Activated CD8-positive, alpha-beta T cell treated with anti-CD3 and anti-CD28 coated beads for 36 hours (primary cell): ENCODE measurements around the gene GRID1. TPM values are rescaled to one million over a fixed set of nuclear protein-coding genes. Genes with fewer than 3 reads are reported as not detected.
"Not testable (repeated sequence)": the region's sequence is repeated elsewhere in the genome, so short reads cannot be mapped to it uniquely, and the experiment has no call there.

Source experiments
- ATAC-seq: fragments of 200-7000 bp; cut with Tn5 transposase; one replicate; pipeline ENCODE4 v1.10.0; 2021; ENCODE audit warnings: mild to moderate bottlenecking, moderate library complexity
- CTCF ChIA-PET: fragments of 350-600 bp; sonication (Branson Sonifier 250); formaldehyde crosslinking; loops from one replicate; lab custom pipeline; 2021; ENCODE audit warnings: antibody characterized with exemption; lab: Charles Lee
- POLR2A ChIA-PET: fragments of 350-600 bp; sonication (Branson Sonifier 250); formaldehyde crosslinking; loops from one replicate; lab custom pipeline; 2021; ENCODE audit warnings: antibody characterized with exemption; lab: Charles Lee
- DNase-seq: peaks from one replicate; pipeline ENCODE4 v3.0.0-alpha.2; 2020
- H3K27ac Mint-ChIP-seq: one replicate; pipeline ENCODE4 v1.8.0; 2021; ENCODE audit warnings: mild to moderate bottlenecking, mixed read lengths
- H3K27me3 Mint-ChIP-seq: one replicate; pipeline ENCODE4 v1.8.0; 2021; ENCODE audit warnings: mixed read lengths
- H3K36me3 Mint-ChIP-seq: one replicate; pipeline ENCODE4 v1.8.0; 2021; ENCODE audit warnings: low read depth, mixed read lengths
- H3K4me1 Mint-ChIP-seq: one replicate; pipeline ENCODE4 v1.8.0; 2021; ENCODE audit warnings: low read depth, mixed read lengths
- H3K4me3 Mint-ChIP-seq: one replicate; pipeline ENCODE4 v1.8.0; 2021; ENCODE audit warnings: mild to moderate bottlenecking, moderate library complexity, mixed read lengths
- H3K9me3 Mint-ChIP-seq: one replicate; pipeline ENCODE4 v1.8.0; 2021; ENCODE audit warnings: mixed read lengths
- CTCF ChIP-seq: fragments of 200-600 bp; IDR thresholded peaks from one replicate; pipeline ENCODE4 v1.8.0; 2022; ENCODE audit warnings: antibody characterized with exemption, mild to moderate bottlenecking
- intact Hi-C: fragments of 100-400 bp; cut with micrococcal nuclease; formaldehyde crosslinking; loops from one replicate; pipeline ENCODE4 v1.10.0; 2022
- total RNA-seq, 2 experiments: library from RNA; stranded (reverse); gene quantifications; one replicate each; pipeline ENCODE4 v1.2.3, GENCODE V29; 2021

The GRID1 gene
- total RNA-seq, 2 experiments from 2014 or later = not detected

- Mint-ChIP-seq H3K27ac (no peak overlapping the region), H3K4me3 (no peak overlapping the region), H3K9me3 (no peaks in the 10 kb centered on the region), H3K4me1 (no peaks in the 10 kb centered on the region), H3K27me3 (no peaks in the 10 kb centered on the region), H3K36me3 (no peaks in the 10 kb centered on the region)
- DNase-seq (no peak), ATAC-seq (no peak)
- intact Hi-C loops = no loop called here
- TF ChIP-seq CTCF = no peak
- ChIA-PET POLR2A (no interaction called here), CTCF (no interaction called here)
Measured at GRCh38 chr10:85850736-85851135, 515.9 kb downstream of the GRID1 start.

GRCh38 chr10:85849315-85849714 lies 517.3 kb downstream of the GRID1 start:
- ChIA-PET POLR2A (no interaction called here), CTCF (no interaction called here)
- H3K27me3 Mint-ChIP-seq = no peaks in the 10 kb centered on the region
- H3K4me3 Mint-ChIP-seq = no peak overlapping the region
- ATAC-seq (no peak), DNase-seq (no peak)
- H3K4me1 Mint-ChIP-seq = no peaks in the 10 kb centered on the region
- TF ChIP-seq CTCF = no peak
- intact Hi-C loops = no loop called here
- H3K36me3 Mint-ChIP-seq = no peaks in the 10 kb centered on the region
- H3K9me3 Mint-ChIP-seq = no peaks in the 10 kb centered on the region
- H3K27ac Mint-ChIP-seq = no peak overlapping the region

GRCh38 chr10:85848756-85849155 lies 517.8 kb downstream of the GRID1 start:
- H3K4me3 Mint-ChIP-seq = no peak overlapping the region
- no peaks in the 10 kb centered on the region for H3K9me3 Mint-ChIP-seq
- no peak for TF ChIP-seq CTCF
- ATAC-seq = no peak
- no peaks in the 10 kb centered on the region for H3K36me3 Mint-ChIP-seq
- no peak for DNase-seq
- no peak overlapping the region for H3K27ac Mint-ChIP-seq
- CTCF ChIA-PET = no interaction called here
- POLR2A ChIA-PET = no interaction called here
- H3K27me3 Mint-ChIP-seq = no peaks in the 10 kb centered on the region
- intact Hi-C loops = no loop called here
- no peaks in the 10 kb centered on the region for H3K4me1 Mint-ChIP-seq

GRCh38 chr10:85847085-85847484 lies 519.5 kb downstream of the GRID1 start:
- Mint-ChIP-seq H3K4me3 (no peak overlapping the region), H3K9me3 (no peaks in the 10 kb centered on the region), H3K27me3 (peaks cover under 1% of the 10 kb centered on the region), H3K36me3 (no peaks in the 10 kb centered on the region), H3K4me1 (no peaks in the 10 kb centered on the region), H3K27ac (no peak overlapping the region)
- intact Hi-C loops = no loop called here
- ATAC-seq = no peak
- POLR2A ChIA-PET = no interaction called here
- TF ChIP-seq CTCF = no peak
- no peak for DNase-seq
- CTCF ChIA-PET = no interaction called here

- H3K4me3 Mint-ChIP-seq, intact Hi-C loops, H3K27me3 Mint-ChIP-seq, H3K36me3 Mint-ChIP-seq, DNase-seq, H3K4me1 Mint-ChIP-seq, POLR2A ChIA-PET, CTCF ChIA-PET, ATAC-seq, H3K27ac Mint-ChIP-seq: not testable (repeated sequence)
- H3K9me3 Mint-ChIP-seq = peaks cover 34% of the 10 kb centered on the region
Measured at GRCh38 chr10:85838660-85839059, 527.9 kb downstream of the GRID1 start.

GRCh38 chr10:85832988-85833387 lies 533.6 kb downstream of the GRID1 start:
- H3K27me3 Mint-ChIP-seq = peaks cover 3% of the 10 kb centered on the region
- H3K27ac Mint-ChIP-seq = no peak overlapping the region
- POLR2A ChIA-PET = no interaction called here
- intact Hi-C loops = no loop called here
- no peaks in the 10 kb centered on the region for H3K4me1 Mint-ChIP-seq
- TF ChIP-seq CTCF = no peak
- H3K4me3 Mint-ChIP-seq = no peak overlapping the region
- H3K36me3 Mint-ChIP-seq = no peaks in the 10 kb centered on the region
- CTCF ChIA-PET = no interaction called here
- ATAC-seq (no peak), DNase-seq (no peak)
- peaks cover 17% of the 10 kb centered on the region for H3K9me3 Mint-ChIP-seq
